Liver (tissue), 9 donors: ENCODE results near the gene CHORDC1. TPM values are rescaled to one million over a fixed set of nuclear protein-coding genes. Genes with fewer than 3 reads are reported as not detected.

ENCODE experiments used
- DNase-seq: peaks from one replicate; pipeline ENCODE4 v3.0.0-alpha.2; 2017; ENCODE audit warnings: low spot score
- H3K27ac ChIP-seq, 2 donors: one replicate each; pipeline ENCODE4 v1.7.0; 2013; ENCODE audit warnings: inconsistent platforms in 2 of 2, low read length in 2 of 2, control low read depth in 1 of 2, low read depth in 1 of 2, mild to moderate bottlenecking in 1 of 2
- H3K27me3 ChIP-seq, 4 donors: one replicate each; pipeline versions ENCODE4 v1.6.1 to v1.7.0; 2013; ENCODE audit warnings: low read length in 3 of 4, inconsistent platforms in 1 of 4, mild to moderate bottlenecking in 1 of 4, moderate library complexity in 1 of 4; ENCODE audit not compliant: control insufficient read depth in 4 of 4, insufficient read depth in 4 of 4
- H3K36me3 ChIP-seq, 4 donors: one replicate each; pipeline versions ENCODE4 v1.6.1 to v1.7.0; 2013; ENCODE audit warnings: low read length in 3 of 4, mild to moderate bottlenecking in 3 of 4, low read depth in 1 of 4, moderate library complexity in 1 of 4; ENCODE audit not compliant: control insufficient read depth in 4 of 4, insufficient read depth in 3 of 4
- H3K4me1 ChIP-seq, 4 donors: one replicate each; pipeline versions ENCODE4 v1.6.1 to v1.7.0; 2013; ENCODE audit warnings: low read length in 3 of 4, mild to moderate bottlenecking in 3 of 4, moderate library complexity in 1 of 4; ENCODE audit not compliant: control insufficient read depth in 4 of 4, insufficient read depth in 4 of 4
- H3K4me3 ChIP-seq, 3 donors: one replicate each; pipeline versions ENCODE4 v1.6.1 to v1.7.0; 2013; ENCODE audit warnings: low read length in 3 of 3, control low read depth in 1 of 3, low read depth in 1 of 3, mild to moderate bottlenecking in 1 of 3
- H3K9ac ChIP-seq, 2 donors: one replicate each; pipeline ENCODE4 v1.7.0; 2013; ENCODE audit warnings: low read length in 2 of 2, mild to moderate bottlenecking in 2 of 2, moderate library complexity in 2 of 2, control low read depth in 1 of 2, low read depth in 1 of 2
- H3K9me3 ChIP-seq, 4 donors: one replicate each; pipeline versions ENCODE4 v1.6.1 to v1.7.0; 2013; ENCODE audit warnings: low read length in 3 of 4; ENCODE audit not compliant: control insufficient read depth in 4 of 4
- EGR1 ChIP-seq, 2 donors: IDR thresholded peaks; 2 replicates each; pipeline ENCODE4 v1.6.1; 2016 to 2018; ENCODE audit warnings: antibody characterized with exemption in 2 of 2, low read depth in 2 of 2
- FOXA1 ChIP-seq: IDR thresholded peaks from 2 replicates; pipeline ENCODE4 v1.6.1; 2016; ENCODE audit warnings: antibody characterized with exemption
- FOXA2 ChIP-seq: IDR thresholded peaks from 2 replicates; pipeline ENCODE4 v1.6.1; 2016; ENCODE audit warnings: antibody characterized with exemption
- GABPA ChIP-seq, 2 donors: IDR thresholded peaks in 1 of 2; conservative IDR thresholded peaks in 1 of 2; 2 replicates each; pipeline ENCODE4 v1.6.1; 2016; ENCODE audit warnings: antibody characterized with exemption in 2 of 2, mild to moderate bottlenecking in 1 of 2, moderate library complexity in 1 of 2
- HNF4A ChIP-seq, 2 donors: conservative IDR thresholded peaks; 2 replicates each; pipeline ENCODE4 v1.6.1; 2016; ENCODE audit warnings: antibody characterized with exemption in 2 of 2, mild to moderate bottlenecking in 2 of 2
- HNF4G ChIP-seq: IDR thresholded peaks from 2 replicates; pipeline ENCODE4 v1.6.1; 2016; ENCODE audit warnings: antibody characterized with exemption
- JUND ChIP-seq, 2 donors: IDR thresholded peaks; 2 replicates each; pipeline ENCODE4 v1.6.1; 2016; ENCODE audit warnings: antibody characterized with exemption in 2 of 2
- NR2F2 ChIP-seq: IDR thresholded peaks from 2 replicates; pipeline ENCODE4 v1.6.1; 2016; ENCODE audit warnings: antibody characterized with exemption
- RAD21 ChIP-seq, 2 donors: IDR thresholded peaks; 2 replicates each; pipeline ENCODE4 v1.6.1; 2016; ENCODE audit warnings: antibody characterized with exemption in 2 of 2, mild to moderate bottlenecking in 2 of 2
- RXRA ChIP-seq, 2 donors: IDR thresholded peaks; 2 replicates each; pipeline ENCODE4 v1.6.1; 2017 to 2018; ENCODE audit warnings: antibody characterized with exemption in 2 of 2, mild to moderate bottlenecking in 1 of 2
- SP1 ChIP-seq: IDR thresholded peaks from 2 replicates; pipeline ENCODE4 v1.6.1; 2018; ENCODE audit warnings: antibody characterized with exemption, mild to moderate bottlenecking
- TAF1 ChIP-seq: conservative IDR thresholded peaks from 2 replicates; pipeline ENCODE4 v1.6.1; 2016; ENCODE audit warnings: antibody characterized with exemption, mild to moderate bottlenecking
- YY1 ChIP-seq: IDR thresholded peaks from 2 replicates; pipeline ENCODE4 v1.6.1; 2016; ENCODE audit warnings: antibody characterized with exemption, mild to moderate bottlenecking
- WGBS: extraction: QIAGEN DNeasy Blood & Tissue Kit; methylation state at CpG from one replicate; pipeline ENCODE4 v1.1.7; 2013; 5-methylcytosine and 5-hydroxymethylcytosine counted together
- polyA plus RNA-seq, 2 donors: library from polyadenylated mRNA; stranded (reverse) in 1 of 2; unstranded in 1 of 2; fragments of 200-250 nt in 1 of 2; fragments of >200 nt in 1 of 2; fragmentation: Nextera tagmentation in 1 of 2; extraction: Ambion mirVana in 1 of 2; gene quantifications; one replicate each; pipeline versions ENCODE4 v1.2.1 to v1.2.3, GENCODE V29; 2013 to 2015
- total RNA-seq, 2 donors: library from RNA; depleted of rRNA; stranded (reverse); fragments of >200 nt; gene quantifications; one replicate each; pipeline ENCODE4 v1.2.3, GENCODE V29; 2014
- TF ChIP-seq, protein P1 (sequence below): IDR thresholded peaks from 2 replicates; pipeline ENCODE4 v1.6.1; 2016; ENCODE audit warnings: antibody characterized with exemption
- TF ChIP-seq, protein P2 (sequence below): IDR thresholded peaks from 2 replicates; pipeline ENCODE4 v1.6.1; 2016; ENCODE audit warnings: antibody characterized with exemption
- TF ChIP-seq, protein P3 (sequence below): IDR thresholded peaks from 2 replicates; pipeline ENCODE4 v1.6.1; 2016; ENCODE audit warnings: antibody characterized with exemption, mild to moderate bottlenecking
- donor health status: healthy.
- donor health status: healthy.
- donor health status: healthy.
- donor health status: healthy.
- donor health status: healthy.

Gene CHORDC1
- total and polyA plus RNA-seq, 4 donors: 9.4 to 39.5 (median 16.7) TPM

DNA sequence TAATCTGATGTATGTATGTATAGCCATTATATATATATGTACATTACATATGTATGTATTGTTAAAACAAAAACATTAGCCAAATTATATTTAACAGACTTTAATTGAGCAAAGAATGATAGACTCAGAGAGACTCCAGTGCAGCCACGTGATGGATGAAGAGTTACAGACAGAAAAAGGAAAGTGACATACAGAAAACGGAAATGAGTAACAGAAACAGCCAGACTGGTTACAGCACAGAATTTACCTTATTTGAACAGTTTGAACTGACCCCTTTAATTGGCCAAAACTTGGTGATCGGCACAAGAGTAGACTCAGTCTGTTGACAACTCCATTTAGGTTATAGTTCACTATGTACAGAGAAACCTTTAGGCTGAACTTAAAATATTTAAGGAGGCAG, 35.0 kb downstream of the CHORDC1 start:
- Histone ChIP-seq H3K4me3 (no peak overlapping the region), H3K9ac (no peak overlapping the region), H3K4me1 (no peaks in the 10 kb centered on the region), H3K9me3 (no peaks in the 10 kb centered on the region), H3K36me3 (no peaks in the 10 kb centered on the region), H3K27me3 (no peaks in the 10 kb centered on the region), H3K27ac (no peak overlapping the region)
- TF ChIP-seq JUND (IDR thresholded peaks at IDR 0.05): no peak
- TF ChIP-seq, protein P1, sequence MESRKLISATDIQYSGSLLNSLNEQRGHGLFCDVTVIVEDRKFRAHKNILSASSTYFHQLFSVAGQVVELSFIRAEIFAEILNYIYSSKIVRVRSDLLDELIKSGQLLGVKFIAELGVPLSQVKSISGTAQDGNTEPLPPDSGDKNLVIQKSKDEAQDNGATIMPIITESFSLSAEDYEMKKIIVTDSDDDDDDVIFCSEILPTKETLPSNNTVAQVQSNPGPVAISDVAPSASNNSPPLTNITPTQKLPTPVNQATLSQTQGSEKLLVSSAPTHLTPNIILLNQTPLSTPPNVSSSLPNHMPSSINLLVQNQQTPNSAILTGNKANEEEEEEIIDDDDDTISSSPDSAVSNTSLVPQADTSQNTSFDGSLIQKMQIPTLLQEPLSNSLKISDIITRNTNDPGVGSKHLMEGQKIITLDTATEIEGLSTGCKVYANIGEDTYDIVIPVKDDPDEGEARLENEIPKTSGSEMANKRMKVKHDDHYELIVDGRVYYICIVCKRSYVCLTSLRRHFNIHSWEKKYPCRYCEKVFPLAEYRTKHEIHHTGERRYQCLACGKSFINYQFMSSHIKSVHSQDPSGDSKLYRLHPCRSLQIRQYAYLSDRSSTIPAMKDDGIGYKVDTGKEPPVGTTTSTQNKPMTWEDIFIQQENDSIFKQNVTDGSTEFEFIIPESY: no peak
- no peak for TF ChIP-seq YY1
- TF ChIP-seq, protein P2, sequence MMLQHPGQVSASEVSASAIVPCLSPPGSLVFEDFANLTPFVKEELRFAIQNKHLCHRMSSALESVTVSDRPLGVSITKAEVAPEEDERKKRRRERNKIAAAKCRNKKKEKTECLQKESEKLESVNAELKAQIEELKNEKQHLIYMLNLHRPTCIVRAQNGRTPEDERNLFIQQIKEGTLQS: no peak
- no peak for TF ChIP-seq GABPA (IDR thresholded peaks at IDR 0.05 in 1 of 2, conservative IDR thresholded peaks at IDR 0.05 in 1 of 2)
- no peak for TF ChIP-seq FOXA2
- 96% methylated on average over 3 of the region's 3 CpGs for whole genome bisulfite sequencing
- DNase-seq: no peak

DNA sequence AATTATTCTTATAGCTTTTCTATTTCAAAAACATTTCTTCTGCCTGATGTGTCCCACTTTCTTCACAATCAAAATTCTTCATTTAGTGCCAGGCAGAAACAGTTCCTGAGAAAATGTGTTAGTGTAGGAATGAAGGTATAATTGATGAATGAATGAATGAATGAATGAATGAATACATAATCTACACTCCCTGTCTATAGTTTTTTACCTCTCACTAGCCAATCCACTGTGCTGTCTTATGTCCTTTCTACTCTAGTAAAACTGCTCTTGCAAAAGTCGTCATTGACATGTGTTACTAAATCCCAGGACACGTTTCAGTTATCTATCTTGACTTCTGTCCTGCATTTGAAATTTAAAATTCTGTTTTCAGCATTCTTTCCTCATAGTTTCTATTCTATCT, 42.9 kb downstream of the CHORDC1 start:
- Histone ChIP-seq H3K9me3 (no peaks in the 10 kb centered on the region), H3K36me3 (no peaks in the 10 kb centered on the region), H3K27ac (no peak overlapping the region), H3K9ac (no peak overlapping the region), H3K4me1 (no peaks in the 10 kb centered on the region), H3K4me3 (no peak overlapping the region), H3K27me3 (no peaks in the 10 kb centered on the region)
- 40% methylated on average over 2 of the region's 2 CpGs for WGBS
- no peak for DNase-seq
- no peak for TF ChIP-seq EGR1 (IDR thresholded peaks at IDR 0.05; ENCODE audit: low read depth in 2 of 2)
- no peak for TF ChIP-seq RXRA (IDR thresholded peaks at IDR 0.05)
- TF ChIP-seq HNF4A (conservative IDR thresholded peaks at IDR 0.05): no peak
- TF ChIP-seq HNF4G: no peak
- TF ChIP-seq SP1: no peak
- no peak for TF ChIP-seq FOXA1
- no peak for TF ChIP-seq GABPA (IDR thresholded peaks at IDR 0.05 in 1 of 2, conservative IDR thresholded peaks at IDR 0.05 in 1 of 2)
- TF ChIP-seq NR2F2: no peak
- TF ChIP-seq TAF1: no peak
- TF ChIP-seq JUND (IDR thresholded peaks at IDR 0.05): no peak
- TF ChIP-seq RAD21 (IDR thresholded peaks at IDR 0.05): no peak
- no peak for TF ChIP-seq YY1
- TF ChIP-seq, protein P1: no peak
- TF ChIP-seq, protein P3, sequence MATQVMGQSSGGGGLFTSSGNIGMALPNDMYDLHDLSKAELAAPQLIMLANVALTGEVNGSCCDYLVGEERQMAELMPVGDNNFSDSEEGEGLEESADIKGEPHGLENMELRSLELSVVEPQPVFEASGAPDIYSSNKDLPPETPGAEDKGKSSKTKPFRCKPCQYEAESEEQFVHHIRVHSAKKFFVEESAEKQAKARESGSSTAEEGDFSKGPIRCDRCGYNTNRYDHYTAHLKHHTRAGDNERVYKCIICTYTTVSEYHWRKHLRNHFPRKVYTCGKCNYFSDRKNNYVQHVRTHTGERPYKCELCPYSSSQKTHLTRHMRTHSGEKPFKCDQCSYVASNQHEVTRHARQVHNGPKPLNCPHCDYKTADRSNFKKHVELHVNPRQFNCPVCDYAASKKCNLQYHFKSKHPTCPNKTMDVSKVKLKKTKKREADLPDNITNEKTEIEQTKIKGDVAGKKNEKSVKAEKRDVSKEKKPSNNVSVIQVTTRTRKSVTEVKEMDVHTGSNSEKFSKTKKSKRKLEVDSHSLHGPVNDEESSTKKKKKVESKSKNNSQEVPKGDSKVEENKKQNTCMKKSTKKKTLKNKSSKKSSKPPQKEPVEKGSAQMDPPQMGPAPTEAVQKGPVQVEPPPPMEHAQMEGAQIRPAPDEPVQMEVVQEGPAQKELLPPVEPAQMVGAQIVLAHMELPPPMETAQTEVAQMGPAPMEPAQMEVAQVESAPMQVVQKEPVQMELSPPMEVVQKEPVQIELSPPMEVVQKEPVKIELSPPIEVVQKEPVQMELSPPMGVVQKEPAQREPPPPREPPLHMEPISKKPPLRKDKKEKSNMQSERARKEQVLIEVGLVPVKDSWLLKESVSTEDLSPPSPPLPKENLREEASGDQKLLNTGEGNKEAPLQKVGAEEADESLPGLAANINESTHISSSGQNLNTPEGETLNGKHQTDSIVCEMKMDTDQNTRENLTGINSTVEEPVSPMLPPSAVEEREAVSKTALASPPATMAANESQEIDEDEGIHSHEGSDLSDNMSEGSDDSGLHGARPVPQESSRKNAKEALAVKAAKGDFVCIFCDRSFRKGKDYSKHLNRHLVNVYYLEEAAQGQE: no peak
- TF ChIP-seq FOXA2: no peak
